Neural progenitor cell (in vitro differentiated cells): Measurements from ENCODE around the gene KNDC1.

Experiments used
- EZH2 ChIP-seq: fragments of 200-600 bp; sonication (generic); IDR thresholded peaks from 2 replicates; pipeline ENCODE4 v1.6.1; 2017; ENCODE audit warnings: antibody characterized with exemption, mild to moderate bottlenecking, moderate library complexity
- TF ChIP-seq, protein P1 (sequence below): fragments of 200-600 bp; sonication (generic); IDR thresholded peaks from 2 replicates; pipeline ENCODE4 v1.5.1; 2017; ENCODE audit warnings: antibody characterized with exemption, mild to moderate bottlenecking

DNA sequence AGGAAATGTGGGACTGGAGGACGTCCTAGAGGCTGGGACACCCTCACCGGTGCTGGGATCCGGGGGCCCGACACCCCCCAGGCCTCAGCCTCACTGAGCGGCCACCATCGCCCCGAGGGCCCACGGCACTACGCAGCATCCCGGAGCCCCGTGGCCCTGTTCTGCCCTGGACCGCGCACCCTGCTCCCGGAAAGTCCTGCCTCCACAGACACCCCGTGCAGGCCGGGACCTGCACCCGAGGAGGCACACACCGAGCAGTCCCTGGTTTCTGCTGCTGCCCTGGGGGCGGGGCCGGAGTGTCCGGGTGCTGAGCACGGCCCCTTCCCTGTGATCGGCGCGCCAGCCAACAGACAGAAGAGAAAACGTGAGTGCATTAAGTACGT is 18.1 kb upstream of the KNDC1 start:
- TF ChIP-seq EZH2, result no peak
- TF ChIP-seq, protein P1, sequence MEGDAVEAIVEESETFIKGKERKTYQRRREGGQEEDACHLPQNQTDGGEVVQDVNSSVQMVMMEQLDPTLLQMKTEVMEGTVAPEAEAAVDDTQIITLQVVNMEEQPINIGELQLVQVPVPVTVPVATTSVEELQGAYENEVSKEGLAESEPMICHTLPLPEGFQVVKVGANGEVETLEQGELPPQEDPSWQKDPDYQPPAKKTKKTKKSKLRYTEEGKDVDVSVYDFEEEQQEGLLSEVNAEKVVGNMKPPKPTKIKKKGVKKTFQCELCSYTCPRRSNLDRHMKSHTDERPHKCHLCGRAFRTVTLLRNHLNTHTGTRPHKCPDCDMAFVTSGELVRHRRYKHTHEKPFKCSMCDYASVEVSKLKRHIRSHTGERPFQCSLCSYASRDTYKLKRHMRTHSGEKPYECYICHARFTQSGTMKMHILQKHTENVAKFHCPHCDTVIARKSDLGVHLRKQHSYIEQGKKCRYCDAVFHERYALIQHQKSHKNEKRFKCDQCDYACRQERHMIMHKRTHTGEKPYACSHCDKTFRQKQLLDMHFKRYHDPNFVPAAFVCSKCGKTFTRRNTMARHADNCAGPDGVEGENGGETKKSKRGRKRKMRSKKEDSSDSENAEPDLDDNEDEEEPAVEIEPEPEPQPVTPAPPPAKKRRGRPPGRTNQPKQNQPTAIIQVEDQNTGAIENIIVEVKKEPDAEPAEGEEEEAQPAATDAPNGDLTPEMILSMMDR, result no peak
